ENCODE measurements around the gene EIF1AD. TPM values are rescaled to one million over a fixed set of nuclear protein-coding genes. Genes with fewer than 3 reads are reported as not detected.

The EIF1AD gene
- total RNA-seq, 1 donor from 2014 or later: 34.0 TPM

GRCh38 chr11:65981972-65982823 lies 19.8 kb downstream of the EIF1AD start:
- Mint-ChIP-seq H3K9me3 (no peaks in the 10 kb centered on the region), H3K36me3 (peaks cover 10% of the 10 kb centered on the region), H3K4me1 (no peaks in the 10 kb centered on the region)

GRCh38 chr11:65981101-65981740 lies 20.7 kb downstream of the EIF1AD start:
- Mint-ChIP-seq H3K9me3 (no peaks in the 10 kb centered on the region), H3K27ac (no peak overlapping the region), H3K4me1 (no peaks in the 10 kb centered on the region), H3K27me3 (ENCODE audit: low read depth) (no peaks in the 10 kb centered on the region), H3K36me3 (peaks cover 11% of the 10 kb centered on the region), H3K4me3 (no peak overlapping the region)
- DNase-seq (ENCODE audit: low spot score in 2 of 2, unreplicated experiment in 2 of 2): no peak
- no peak for TF ChIP-seq CTCF (IDR thresholded peaks at IDR 0.05; ENCODE audit: unreplicated experiment)

More at GRCh38 chr11:65981972-65982823, 19.8 kb downstream of the EIF1AD start:
- peak; percentile 19 for TF ChIP-seq CTCF (IDR thresholded peaks at IDR 0.05; ENCODE audit: unreplicated experiment)
- H3K4me3 Mint-ChIP-seq: no peak overlapping the region
- no peak for DNase-seq (ENCODE audit: low spot score in 2 of 2, unreplicated experiment in 2 of 2)
- H3K27me3 Mint-ChIP-seq (ENCODE audit: low read depth): no peaks in the 10 kb centered on the region
- no peak overlapping the region for H3K27ac Mint-ChIP-seq

- no peak for DNase-seq (ENCODE audit: low spot score in 2 of 2, unreplicated experiment in 2 of 2)
- Mint-ChIP-seq H3K9me3 (no peaks in the 10 kb centered on the region), H3K36me3 (peaks cover 19% of the 10 kb centered on the region), H3K4me1 (no peaks in the 10 kb centered on the region), H3K27ac (no peak overlapping the region), H3K27me3 (ENCODE audit: low read depth) (no peaks in the 10 kb centered on the region), H3K4me3 (no peak overlapping the region)
- TF ChIP-seq CTCF (IDR thresholded peaks at IDR 0.05; ENCODE audit: unreplicated experiment): no peak
Observed at GRCh38 chr11:65979261-65979759, 22.6 kb downstream of the EIF1AD start.

- no peak for TF ChIP-seq CTCF (IDR thresholded peaks at IDR 0.05; ENCODE audit: unreplicated experiment)
- DNase-seq (ENCODE audit: low spot score in 2 of 2, unreplicated experiment in 2 of 2): no peak
- Mint-ChIP-seq H3K4me1 (no peaks in the 10 kb centered on the region), H3K9me3 (no peaks in the 10 kb centered on the region), H3K36me3 (peaks cover 21% of the 10 kb centered on the region), H3K27ac (no peak overlapping the region), H3K27me3 (ENCODE audit: low read depth) (no peaks in the 10 kb centered on the region), H3K4me3 (no peak overlapping the region)
Observed at GRCh38 chr11:65978391-65979238, 23.3 kb downstream of the EIF1AD start.

- Mint-ChIP-seq H3K4me1 (no peaks in the 10 kb centered on the region), H3K9me3 (no peaks in the 10 kb centered on the region), H3K4me3 (no peak overlapping the region), H3K36me3 (peaks cover 28% of the 10 kb centered on the region), H3K27ac (no peak overlapping the region), H3K27me3 (ENCODE audit: low read depth) (no peaks in the 10 kb centered on the region)
- TF ChIP-seq CTCF (IDR thresholded peaks at IDR 0.05; ENCODE audit: unreplicated experiment): no peak
- DNase-seq (ENCODE audit: low spot score in 2 of 2, unreplicated experiment in 2 of 2): no peak
Observed at GRCh38 chr11:65977621-65978390, 24.2 kb downstream of the EIF1AD start.

All from mesothelial cell of epicardium (in vitro differentiated cells).